DND-41 (cell line): ENCODE results near the gene TSPAN9.

Experiments used
- ATAC-seq: fragments of 200-7000 bp; cut with Tn5 transposase; 3 replicates; pipeline ENCODE4 v1.9.1; 2021; ENCODE audit warnings: low read depth; ENCODE audit not compliant: insufficient read depth
- DNase-seq: peaks from one replicate; pipeline ENCODE4 v3.0.0-alpha.2; 2020
- H2AFZ ChIP-seq: 2 replicates; pipeline ENCODE4 v1.6.0; 2012; ENCODE audit warnings: low read depth, low read length
- H3K27ac ChIP-seq: 2 replicates; pipeline ENCODE4 v1.5.1; 2012; ENCODE audit warnings: low read length, inconsistent platforms
- H3K27me3 ChIP-seq: fragments of 200-600 bp; sonication (generic); 2 replicates; pipeline ENCODE4 v1.6.0; 2012; ENCODE audit warnings: low read length, mild to moderate bottlenecking, inconsistent platforms; ENCODE audit not compliant: insufficient read depth, poor library complexity
- H3K36me3 ChIP-seq: 2 replicates; pipeline ENCODE4 v1.5.1; 2012; ENCODE audit warnings: low read length, inconsistent platforms; ENCODE audit not compliant: insufficient read depth
- H3K4me1 ChIP-seq: 2 replicates; pipeline ENCODE4 v1.5.1; 2012; ENCODE audit warnings: mild to moderate bottlenecking, low read length; ENCODE audit not compliant: insufficient read depth
- H3K4me2 ChIP-seq: 2 replicates; pipeline ENCODE4 v1.6.0; 2012; ENCODE audit warnings: mild to moderate bottlenecking, moderate library complexity, low read length, inconsistent platforms; ENCODE audit not compliant: insufficient read depth
- H3K4me3 ChIP-seq, 2 experiments: fragments of 200-600 bp in 1 of 2; shearing (Covaris generic) in 1 of 2; 2 replicates each; pipeline ENCODE4 v1.5.1; 2012 to 2016; ENCODE audit warnings: inconsistent platforms in 2 of 2, low read length in 2 of 2, mild to moderate bottlenecking in 2 of 2, low read depth in 1 of 2, moderate library complexity in 1 of 2
- H3K79me2 ChIP-seq: 2 replicates; pipeline ENCODE4 v1.6.0; 2012; ENCODE audit warnings: low read length, inconsistent platforms; ENCODE audit not compliant: insufficient read depth
- H3K9ac ChIP-seq: 2 replicates; pipeline ENCODE4 v1.6.0; 2012; ENCODE audit warnings: low read depth, mild to moderate bottlenecking, inconsistent platforms, low read length, moderate library complexity
- H3K9me3 ChIP-seq: 2 replicates; pipeline ENCODE4 v1.5.1; 2012; ENCODE audit warnings: low read length, moderate library complexity, mild to moderate bottlenecking, inconsistent platforms; ENCODE audit not compliant: insufficient read depth, severe bottlenecking
- H4K20me1 ChIP-seq: 2 replicates; pipeline ENCODE4 v1.6.0; 2012; ENCODE audit warnings: low read length; ENCODE audit not compliant: insufficient read depth
- EZH2 ChIP-seq: IDR thresholded peaks from 3 replicates; pipeline ENCODE4 v1.6.1; 2012; ENCODE audit warnings: borderline replicate concordance, low read depth, mild to moderate bottlenecking, moderate library complexity, low read length, inconsistent platforms; ENCODE audit not compliant: severe bottlenecking
- TF ChIP-seq, protein P1 (sequence below): IDR thresholded peaks from 2 replicates; pipeline ENCODE4 v1.5.1; 2012; ENCODE audit warnings: borderline replicate concordance, low read length, moderate library complexity, mild to moderate bottlenecking; ENCODE audit not compliant: poor library complexity, severe bottlenecking; ENCODE audit errors: extremely low read depth

The TSPAN9 gene

DNA sequence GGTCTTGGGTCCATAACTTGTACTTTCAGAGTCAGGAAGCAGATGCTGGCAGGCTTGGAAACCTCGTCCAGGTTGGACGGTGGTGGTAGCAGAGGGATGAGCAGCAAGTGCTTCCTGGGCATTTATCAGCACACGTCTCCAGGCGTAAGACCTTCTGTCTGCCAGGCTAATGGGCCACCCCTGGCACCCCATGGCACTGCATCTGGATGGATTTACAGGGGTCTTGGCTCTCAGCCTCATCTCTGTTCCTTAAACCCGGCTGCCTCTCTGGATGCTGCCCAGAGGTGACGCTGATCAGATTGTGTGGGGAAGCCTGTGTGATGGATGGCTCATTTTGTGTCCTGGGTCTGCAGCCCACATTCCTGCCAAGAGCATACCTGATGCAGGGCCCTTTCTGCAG, 145.1 kb downstream of the TSPAN9 start:
- no peaks in the 10 kb centered on the region for H3K4me1 ChIP-seq
- no peaks in the 10 kb centered on the region for H3K9me3 ChIP-seq
- H3K9ac ChIP-seq, result no peak overlapping the region
- H3K27ac ChIP-seq, result no peak overlapping the region
- H3K4me3 ChIP-seq, result no peak overlapping the region
- peaks cover 3% of the 10 kb centered on the region; the same call in 1 of the 2 replicates for H4K20me1 ChIP-seq
- ATAC-seq (no peak), DNase-seq (no peak)
- TF ChIP-seq, protein P1, sequence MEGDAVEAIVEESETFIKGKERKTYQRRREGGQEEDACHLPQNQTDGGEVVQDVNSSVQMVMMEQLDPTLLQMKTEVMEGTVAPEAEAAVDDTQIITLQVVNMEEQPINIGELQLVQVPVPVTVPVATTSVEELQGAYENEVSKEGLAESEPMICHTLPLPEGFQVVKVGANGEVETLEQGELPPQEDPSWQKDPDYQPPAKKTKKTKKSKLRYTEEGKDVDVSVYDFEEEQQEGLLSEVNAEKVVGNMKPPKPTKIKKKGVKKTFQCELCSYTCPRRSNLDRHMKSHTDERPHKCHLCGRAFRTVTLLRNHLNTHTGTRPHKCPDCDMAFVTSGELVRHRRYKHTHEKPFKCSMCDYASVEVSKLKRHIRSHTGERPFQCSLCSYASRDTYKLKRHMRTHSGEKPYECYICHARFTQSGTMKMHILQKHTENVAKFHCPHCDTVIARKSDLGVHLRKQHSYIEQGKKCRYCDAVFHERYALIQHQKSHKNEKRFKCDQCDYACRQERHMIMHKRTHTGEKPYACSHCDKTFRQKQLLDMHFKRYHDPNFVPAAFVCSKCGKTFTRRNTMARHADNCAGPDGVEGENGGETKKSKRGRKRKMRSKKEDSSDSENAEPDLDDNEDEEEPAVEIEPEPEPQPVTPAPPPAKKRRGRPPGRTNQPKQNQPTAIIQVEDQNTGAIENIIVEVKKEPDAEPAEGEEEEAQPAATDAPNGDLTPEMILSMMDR, result no peak
- TF ChIP-seq EZH2, result no peak
- peaks cover 12% of the 10 kb centered on the region for H3K27me3 ChIP-seq
- no peaks in the 10 kb centered on the region for H3K36me3 ChIP-seq
- no peak overlapping the region for H2AFZ ChIP-seq
- H3K4me2 ChIP-seq, result no peak overlapping the region
- H3K79me2 ChIP-seq, result no peaks in the 10 kb centered on the region

DNA sequence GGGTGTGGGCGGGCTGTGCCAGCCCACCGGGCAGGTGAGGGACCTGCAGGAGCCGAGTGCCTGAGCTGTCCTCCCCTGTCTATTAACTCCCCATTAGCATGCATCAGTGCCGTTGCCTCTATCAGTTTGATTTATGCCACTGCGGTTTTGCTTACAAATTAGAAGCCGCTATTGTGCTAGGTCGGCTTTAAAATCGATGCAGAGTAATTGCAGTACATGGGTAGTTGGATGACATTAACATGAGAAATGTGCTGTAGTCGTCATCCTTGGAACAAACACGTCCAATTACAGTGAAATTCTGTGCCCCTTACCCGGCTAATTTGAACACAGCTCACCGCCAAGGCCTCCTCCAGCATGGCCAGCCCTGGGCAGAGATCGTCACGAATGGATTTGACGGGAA, 145.8 kb downstream of the TSPAN9 start:
- no peak for TF ChIP-seq EZH2
- TF ChIP-seq, protein P1, result no peak
- Histone ChIP-seq H3K79me2 (no peaks in the 10 kb centered on the region), H2AFZ (no peak overlapping the region), H3K27ac (no peak overlapping the region), H3K9ac (no peak overlapping the region), H3K36me3 (no peaks in the 10 kb centered on the region), H3K27me3 (peaks cover 16% of the 10 kb centered on the region), H4K20me1 (peaks cover 2% of the 10 kb centered on the region; the same call in 1 of the 2 replicates), H3K4me3 (no peak overlapping the region), H3K4me1 (no peaks in the 10 kb centered on the region), H3K4me2 (no peak overlapping the region), H3K9me3 (no peaks in the 10 kb centered on the region)
- DNase-seq (no peak), ATAC-seq (no peak)

GRCh38 chr12:3223601-3224529, 146.7 kb downstream of the TSPAN9 start:
- ATAC-seq, result no peak
- H3K4me1 ChIP-seq, result no peaks in the 10 kb centered on the region
- no peaks in the 10 kb centered on the region; the same call in 1 of the 2 replicates for H4K20me1 ChIP-seq
- H3K27me3 ChIP-seq, result peaks cover 20% of the 10 kb centered on the region
- no peak overlapping the region for H3K9ac ChIP-seq
- no peak overlapping the region for H2AFZ ChIP-seq
- no peaks in the 10 kb centered on the region for H3K36me3 ChIP-seq
- H3K9me3 ChIP-seq, result no peaks in the 10 kb centered on the region
- no peaks in the 10 kb centered on the region for H3K79me2 ChIP-seq
- no peak overlapping the region for H3K4me3 ChIP-seq
- no peak for TF ChIP-seq EZH2
- TF ChIP-seq, protein P1, result no peak
- DNase-seq, result no peak
- no peak overlapping the region for H3K4me2 ChIP-seq
- no peak overlapping the region for H3K27ac ChIP-seq
